HL-60 (cell line): Measurements from ENCODE around the gene GLYR1.

Experiments used
- DNase-seq, 2 experiments: peaks; one replicate each; pipeline ENCODE4 v3.0.0-alpha.2; 2010 to 2020; ENCODE audit warnings: low read depth in 1 of 2, low spot score in 1 of 2
- H3K27ac ChIP-seq: fragments of 250-450 bp; sonication (Bioruptor Pico); replicated peaks from 2 replicates; pipeline ENCODE4 v1.5.1; 2020; ENCODE audit warnings: mild to moderate bottlenecking, moderate library complexity
- H3K27me3 ChIP-seq: fragments of 250-450 bp; sonication (Bioruptor Pico); 2 replicates; pipeline ENCODE4 v1.5.1; 2021; ENCODE audit warnings: mild to moderate bottlenecking, moderate library complexity; ENCODE audit not compliant: insufficient read depth, poor library complexity, severe bottlenecking
- H3K4me3 ChIP-seq: replicated peaks from 2 replicates; pipeline ENCODE4 v1.5.1; 2011; ENCODE audit warnings: mild to moderate bottlenecking, control low read depth, low read length; ENCODE audit not compliant: insufficient read depth
- CTCF ChIP-seq: IDR thresholded peaks from one replicate; pipeline ENCODE4 v1.5.1; 2011; ENCODE audit warnings: low read length, control low read depth, inconsistent platforms; ENCODE audit not compliant: insufficient read depth
- GABPA ChIP-seq: IDR thresholded peaks from 2 replicates; pipeline ENCODE4 v1.6.1; 2012; ENCODE audit warnings: low read depth
- POLR2AphosphoS5 ChIP-seq: IDR thresholded peaks from 2 replicates; pipeline ENCODE4 v1.6.1; 2012; ENCODE audit warnings: low read depth
- REST ChIP-seq: IDR thresholded peaks from 2 replicates; pipeline ENCODE4 v1.6.1; 2012; ENCODE audit warnings: low read depth; ENCODE audit not compliant: insufficient replicate concordance
- SPI1 ChIP-seq: IDR thresholded peaks from 2 replicates; pipeline ENCODE4 v1.6.1; 2012; ENCODE audit warnings: low read depth, mild to moderate bottlenecking, borderline replicate concordance

GLYR1 gene

GRCh38 chr16:4796982-4797804 lies 49.9 kb downstream of the GLYR1 start:
- no peak overlapping the region for H3K4me3 ChIP-seq
- no peak for DNase-seq
- H3K27ac ChIP-seq, result no peak overlapping the region
- H3K27me3 ChIP-seq, result no peaks in the 10 kb centered on the region
- TF ChIP-seq GABPA, result no peak
- no peak for TF ChIP-seq SPI1
- TF ChIP-seq CTCF, result no peak
- no peak for TF ChIP-seq REST
- TF ChIP-seq POLR2AphosphoS5, result no peak

GRCh38 chr16:4795828-4796572 lies 51.1 kb downstream of the GLYR1 start:
- TF ChIP-seq POLR2AphosphoS5, result no peak
- no peak for TF ChIP-seq REST
- no peak for TF ChIP-seq CTCF
- no peak for TF ChIP-seq SPI1
- TF ChIP-seq GABPA, result no peak
- no peak for DNase-seq
- H3K4me3 ChIP-seq, result no peak overlapping the region
- no peak overlapping the region for H3K27ac ChIP-seq
- no peaks in the 10 kb centered on the region for H3K27me3 ChIP-seq

- H3K27ac ChIP-seq, result no peak within 1 kb of the TSS
- no peak for DNase-seq
Observed at GRCh38 chr16:4795181-4795827, 51.8 kb downstream of the GLYR1 start, which contains the start of gene SMIM22. SMIM22 (plus strand) TSS chr16:4795369; CDS start chr16:4795735, 366 bp downstream.

More at GRCh38 chr16:4795181-4795827, 51.8 kb downstream of the GLYR1 start, which contains the start of gene SMIM22:
- TF ChIP-seq SPI1 (no peak), GABPA (no peak), POLR2AphosphoS5 (no peak), CTCF (no peak), REST (no peak)
- no peak within 1 kb of the TSS for H3K4me3 ChIP-seq
- no peaks in the 10 kb centered on the region for H3K27me3 ChIP-seq
